ENCODE measurements around the gene FXYD4. TPM values are rescaled to one million over a fixed set of nuclear protein-coding genes. Genes with fewer than 3 reads are reported as not detected.

Gene FXYD4
- total RNA-seq, 2 experiments from 2014 or later = not detected

- Histone ChIP-seq H3K4me2 (ENCODE audit: low read length) (no peak overlapping the region), H3K4me1 (ENCODE audit: insufficient read depth, low read length, poor library complexity, severe bottlenecking) (no peaks in the 10 kb centered on the region), H3K27ac (ENCODE audit: low read depth, low read length, poor library complexity, severe bottlenecking) (no peak overlapping the region), H3K9me3 (ENCODE audit: low read length) (no peaks in the 10 kb centered on the region), H2AFZ (ENCODE audit: low read length) (no peak overlapping the region), H3K4me3 (ENCODE audit: low read depth, low read length, poor library complexity, severe bottlenecking) (no peak overlapping the region), H3K9me2 (ENCODE audit: insufficient read depth, low read length) (no peaks in the 10 kb centered on the region), H4K20me1 (ENCODE audit: insufficient read depth, low read length) (no peaks in the 10 kb centered on the region), H3K36me3 (ENCODE audit: insufficient read depth, low read length) (no peaks in the 10 kb centered on the region), H3K79me2 (ENCODE audit: insufficient read depth, low read depth, low read length) (no peaks in the 10 kb centered on the region)
- CTCF ChIA-PET (ENCODE audit: unreplicated experiment) = no interaction called here
- no peak for DNase-seq (ENCODE audit: low spot score)
- POLR2A ChIA-PET = no interaction called here
- no peak for TF ChIP-seq EZH2phosphoT487 (IDR thresholded peaks at IDR 0.05; ENCODE audit: borderline replicate concordance, low read depth, low read length)
- no peak for TF ChIP-seq CTCF (conservative IDR thresholded peaks at IDR 0.05; ENCODE audit: low read length)
- intact Hi-C loops (cut with micrococcal nuclease; ENCODE audit: unreplicated experiment) = no loop called here
- no TSS peak for BruUV-seq (replicated peaks)
Measured at GRCh38 chr10:43365001-43365400, 6.4 kb upstream of the FXYD4 start.

DNA sequence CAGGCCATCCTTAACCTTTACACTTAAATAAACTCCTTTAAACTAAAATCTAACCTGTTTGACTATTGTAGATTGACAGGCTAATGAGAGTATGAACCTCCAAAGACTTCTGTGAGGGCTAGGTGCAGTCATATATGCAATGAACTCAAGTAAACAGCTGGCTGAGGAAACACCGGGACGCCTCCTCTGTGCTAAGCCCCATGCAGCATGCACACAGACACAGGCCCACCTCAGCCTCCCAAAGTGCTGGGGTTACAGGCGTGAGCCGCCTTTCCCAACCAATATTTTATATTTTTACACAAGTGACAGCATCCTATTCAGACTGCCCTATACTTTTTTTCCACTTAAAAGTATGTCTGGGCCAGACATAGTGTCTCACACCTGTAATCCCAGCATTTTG is 1.5 kb upstream of the FXYD4 start:
- intact Hi-C loops (cut with micrococcal nuclease; ENCODE audit: unreplicated experiment) = no loop called here
- TF ChIP-seq EZH2phosphoT487 (IDR thresholded peaks at IDR 0.05; ENCODE audit: borderline replicate concordance, low read depth, low read length) (no peak), CTCF (conservative IDR thresholded peaks at IDR 0.05; ENCODE audit: low read length) (no peak)
- Histone ChIP-seq H2AFZ (ENCODE audit: low read length) (no peak overlapping the region), H3K4me1 (ENCODE audit: insufficient read depth, low read length, poor library complexity, severe bottlenecking) (no peaks in the 10 kb centered on the region), H3K4me3 (ENCODE audit: low read depth, low read length, poor library complexity, severe bottlenecking) (no peak overlapping the region), H3K36me3 (ENCODE audit: insufficient read depth, low read length) (no peaks in the 10 kb centered on the region), H3K4me2 (ENCODE audit: low read length) (no peak overlapping the region), H3K79me2 (ENCODE audit: insufficient read depth, low read depth, low read length) (no peaks in the 10 kb centered on the region), H3K9me3 (ENCODE audit: low read length) (no peaks in the 10 kb centered on the region), H4K20me1 (ENCODE audit: insufficient read depth, low read length) (no peaks in the 10 kb centered on the region), H3K27ac (ENCODE audit: low read depth, low read length, poor library complexity, severe bottlenecking) (no peak overlapping the region), H3K9me2 (ENCODE audit: insufficient read depth, low read length) (no peaks in the 10 kb centered on the region)
- DNase-seq (ENCODE audit: low spot score) = no peak
- POLR2A ChIA-PET = interaction anchor here (0.6 kb wide), 1 partner anchor 56 kb away, joined by 4 read pairs; no protein-coding TSS in a partner anchor
- CTCF ChIA-PET (ENCODE audit: unreplicated experiment) = no interaction called here
- no TSS peak for BruUV-seq (replicated peaks)

DNA sequence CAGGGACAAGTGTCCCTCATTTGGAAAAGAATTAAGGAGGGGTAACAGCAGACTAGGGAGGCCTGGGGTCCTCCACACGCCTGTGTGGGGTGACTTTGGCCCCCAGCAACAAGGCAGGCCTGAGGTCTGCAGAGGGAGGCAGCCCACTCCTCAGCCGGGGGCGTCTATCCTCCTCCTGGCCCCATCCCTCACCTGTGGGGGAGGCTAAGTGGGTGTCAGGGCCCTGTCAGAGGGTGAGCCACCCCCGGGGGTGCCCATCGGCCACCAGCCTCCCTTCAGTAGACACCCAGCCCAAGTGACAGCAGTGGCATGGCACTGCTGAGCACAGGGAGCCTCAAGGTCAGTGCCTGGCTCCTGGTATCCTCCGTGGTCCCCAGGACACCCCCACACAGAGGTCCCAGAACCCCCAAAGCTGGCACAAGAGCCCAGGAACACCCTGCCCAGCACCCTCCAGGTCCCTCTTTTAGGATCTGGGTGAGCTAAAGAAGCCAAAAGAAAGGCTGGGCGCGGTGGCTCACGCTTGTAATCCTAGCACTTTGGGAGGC is 693 bp upstream of the FXYD4 start:
- Histone ChIP-seq H3K9me2 (ENCODE audit: insufficient read depth, low read length) (no peaks in the 10 kb centered on the region), H3K36me3 (ENCODE audit: insufficient read depth, low read length) (no peaks in the 10 kb centered on the region), H3K27ac (ENCODE audit: low read depth, low read length, poor library complexity, severe bottlenecking) (no peak overlapping the region), H3K4me3 (ENCODE audit: low read depth, low read length, poor library complexity, severe bottlenecking) (no peak overlapping the region), H2AFZ (ENCODE audit: low read length) (no peak overlapping the region), H3K4me1 (ENCODE audit: insufficient read depth, low read length, poor library complexity, severe bottlenecking) (no peaks in the 10 kb centered on the region), H3K9me3 (ENCODE audit: low read length) (no peaks in the 10 kb centered on the region), H4K20me1 (ENCODE audit: insufficient read depth, low read length) (no peaks in the 10 kb centered on the region), H3K79me2 (ENCODE audit: insufficient read depth, low read depth, low read length) (no peaks in the 10 kb centered on the region), H3K4me2 (ENCODE audit: low read length) (no peak overlapping the region)
- TF ChIP-seq EZH2phosphoT487 (IDR thresholded peaks at IDR 0.05; ENCODE audit: borderline replicate concordance, low read depth, low read length) (no peak), CTCF (conservative IDR thresholded peaks at IDR 0.05; ENCODE audit: low read length) (no peak)
- intact Hi-C loops (cut with micrococcal nuclease; ENCODE audit: unreplicated experiment) = no loop called here
- BruUV-seq (replicated peaks) = no TSS peak
- no peak for DNase-seq (ENCODE audit: low spot score)
- ChIA-PET POLR2A (interaction anchor here (0.6 kb wide), 2 partner anchors 57 to 96 kb away, joined by 3 to 4 read pairs; no protein-coding TSS in a partner anchor), CTCF (ENCODE audit: unreplicated experiment) (no interaction called here)

Data from OCI-LY7 (cell line).